RWPE2 (cell line): Measurements from ENCODE around the gene ABL2.

Experiments
- ATAC-seq: fragments of 200-7000 bp; cut with Tn5 transposase; 3 replicates; pipeline ENCODE4 v1.9.1; 2021; ENCODE audit warnings: low read depth
- DNase-seq: peaks from one replicate; pipeline ENCODE4 v3.0.0-alpha.2; 2020; ENCODE audit warnings: low spot score
- H3K27ac ChIP-seq: fragments of 450-650 bp; 2 replicates; pipeline ENCODE4 v1.5.1; 2017; ENCODE audit warnings: mild to moderate bottlenecking; ENCODE audit not compliant: poor library complexity, severe bottlenecking
- H3K27me3 ChIP-seq: fragments of 250-450 bp; sonication (Bioruptor Pico); 2 replicates; pipeline ENCODE4 v1.5.1; 2021; ENCODE audit warnings: mild to moderate bottlenecking, moderate library complexity; ENCODE audit not compliant: insufficient read depth, poor library complexity, severe bottlenecking
- H3K36me3 ChIP-seq: fragments of 250-450 bp; sonication (Bioruptor Pico); 2 replicates; pipeline ENCODE4 v1.5.1; 2020; ENCODE audit warnings: low read depth, mild to moderate bottlenecking, moderate library complexity
- H3K4me1 ChIP-seq: fragments of 250-450 bp; sonication (Bioruptor Pico); 2 replicates; pipeline ENCODE4 v1.5.1; 2021; ENCODE audit warnings: mild to moderate bottlenecking, moderate library complexity; ENCODE audit not compliant: insufficient read depth, poor library complexity, severe bottlenecking
- H3K4me3 ChIP-seq: fragments of 250-450 bp; sonication (Bioruptor Pico); 2 replicates; pipeline ENCODE4 v1.5.1; 2021; ENCODE audit warnings: mild to moderate bottlenecking, moderate library complexity; ENCODE audit not compliant: severe bottlenecking
- H3K9me3 ChIP-seq: fragments of 250-450 bp; sonication (Bioruptor Pico); 2 replicates; pipeline ENCODE4 v1.5.1; 2021; ENCODE audit warnings: mild to moderate bottlenecking, moderate library complexity; ENCODE audit not compliant: severe bottlenecking
- TF ChIP-seq, protein P1 (sequence below): fragments of 450-650 bp; IDR thresholded peaks from one replicate; pipeline ENCODE4 v1.5.1; 2017; ENCODE audit warnings: mild to moderate bottlenecking, moderate library complexity; ENCODE audit not compliant: poor library complexity, severe bottlenecking

ABL2 gene

DNA sequence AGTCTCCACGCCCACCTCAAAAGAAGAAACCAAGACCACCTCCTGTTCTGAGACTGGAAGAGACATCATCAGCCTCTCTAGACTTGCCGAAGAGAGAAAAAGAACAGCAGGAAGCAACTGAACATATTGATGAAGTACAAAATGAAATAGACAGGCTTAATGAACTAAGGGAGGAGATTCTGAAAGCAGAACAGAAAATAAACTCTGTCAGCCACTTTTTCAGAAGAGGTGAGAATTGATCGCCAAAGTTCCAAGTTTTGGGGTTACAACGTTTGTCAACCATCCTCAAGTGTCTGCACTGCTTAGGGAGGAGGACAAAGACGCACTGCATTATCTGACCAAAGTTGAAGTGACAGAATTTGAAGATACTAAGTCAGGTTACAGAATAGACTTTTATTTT, 45.6 kb downstream of the ABL2 start:
- TF ChIP-seq, protein P1, sequence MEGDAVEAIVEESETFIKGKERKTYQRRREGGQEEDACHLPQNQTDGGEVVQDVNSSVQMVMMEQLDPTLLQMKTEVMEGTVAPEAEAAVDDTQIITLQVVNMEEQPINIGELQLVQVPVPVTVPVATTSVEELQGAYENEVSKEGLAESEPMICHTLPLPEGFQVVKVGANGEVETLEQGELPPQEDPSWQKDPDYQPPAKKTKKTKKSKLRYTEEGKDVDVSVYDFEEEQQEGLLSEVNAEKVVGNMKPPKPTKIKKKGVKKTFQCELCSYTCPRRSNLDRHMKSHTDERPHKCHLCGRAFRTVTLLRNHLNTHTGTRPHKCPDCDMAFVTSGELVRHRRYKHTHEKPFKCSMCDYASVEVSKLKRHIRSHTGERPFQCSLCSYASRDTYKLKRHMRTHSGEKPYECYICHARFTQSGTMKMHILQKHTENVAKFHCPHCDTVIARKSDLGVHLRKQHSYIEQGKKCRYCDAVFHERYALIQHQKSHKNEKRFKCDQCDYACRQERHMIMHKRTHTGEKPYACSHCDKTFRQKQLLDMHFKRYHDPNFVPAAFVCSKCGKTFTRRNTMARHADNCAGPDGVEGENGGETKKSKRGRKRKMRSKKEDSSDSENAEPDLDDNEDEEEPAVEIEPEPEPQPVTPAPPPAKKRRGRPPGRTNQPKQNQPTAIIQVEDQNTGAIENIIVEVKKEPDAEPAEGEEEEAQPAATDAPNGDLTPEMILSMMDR: no peak
- DNase-seq (no peak), ATAC-seq (no peak)
- Histone ChIP-seq H3K27me3 (no peaks in the 10 kb centered on the region), H3K9me3 (no peaks in the 10 kb centered on the region), H3K4me1 (peaks cover 16% of the 10 kb centered on the region), H3K36me3 (0 out of 2 replicates have a peak, but pooled peaks cover under 1% of the 10 kb centered on the region), H3K27ac (no peak overlapping the region), H3K4me3 (no peak overlapping the region)

DNA sequence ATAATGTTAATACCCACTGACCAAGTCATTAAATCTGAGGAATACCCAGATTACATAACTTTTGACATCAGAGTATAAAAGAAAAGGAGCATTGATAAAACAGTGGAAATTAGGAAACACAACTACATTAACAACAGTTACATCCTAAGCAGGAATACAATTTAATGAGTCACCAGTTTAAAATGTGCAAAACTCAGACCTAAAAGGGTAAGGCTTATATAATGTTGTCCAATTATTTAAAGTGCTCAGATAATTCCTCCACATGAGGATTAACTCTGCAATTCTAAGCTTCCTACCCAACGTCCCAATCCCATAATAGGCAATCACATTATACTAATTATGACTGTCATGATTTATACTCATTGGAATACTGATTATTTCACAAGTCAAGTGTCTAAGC, 50.5 kb downstream of the ABL2 start:
- DNase-seq: no peak
- Histone ChIP-seq H3K36me3 (no peaks in the 10 kb centered on the region), H3K4me1 (peaks cover 32% of the 10 kb centered on the region), H3K27ac (peak overlapping the region; percentile 62), H3K4me3 (no peak overlapping the region), H3K27me3 (no peaks in the 10 kb centered on the region), H3K9me3 (no peaks in the 10 kb centered on the region)
- TF ChIP-seq, protein P1: no peak
- peak; percentile 80 for ATAC-seq

DNA sequence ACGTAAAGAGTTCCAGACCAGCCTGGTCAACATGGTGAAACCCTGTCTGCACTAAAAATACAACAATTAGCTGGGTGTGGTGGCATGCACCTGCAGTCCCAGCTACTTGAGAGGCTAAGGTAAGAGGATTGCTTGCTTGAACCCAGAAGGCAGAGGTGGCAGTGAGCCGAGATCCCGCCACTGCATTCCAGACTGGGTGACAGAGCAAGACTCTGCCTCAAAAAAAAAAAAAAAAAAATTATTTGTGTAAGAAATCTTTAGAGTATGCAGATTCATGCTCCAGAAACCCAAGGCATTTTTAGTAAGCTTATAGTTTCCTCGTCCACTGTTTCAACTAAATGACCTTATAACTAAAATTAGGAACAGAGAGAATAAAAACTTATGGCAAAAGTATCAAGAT, 51.3 kb downstream of the ABL2 start:
- Histone ChIP-seq H3K36me3 (no peaks in the 10 kb centered on the region), H3K4me3 (no peak overlapping the region), H3K4me1 (peaks cover 32% of the 10 kb centered on the region), H3K27me3 (no peaks in the 10 kb centered on the region), H3K27ac (peak overlapping the region; percentile 62), H3K9me3 (no peaks in the 10 kb centered on the region)
- no peak for ATAC-seq
- TF ChIP-seq, protein P1: no peak
- DNase-seq: no peak

DNA sequence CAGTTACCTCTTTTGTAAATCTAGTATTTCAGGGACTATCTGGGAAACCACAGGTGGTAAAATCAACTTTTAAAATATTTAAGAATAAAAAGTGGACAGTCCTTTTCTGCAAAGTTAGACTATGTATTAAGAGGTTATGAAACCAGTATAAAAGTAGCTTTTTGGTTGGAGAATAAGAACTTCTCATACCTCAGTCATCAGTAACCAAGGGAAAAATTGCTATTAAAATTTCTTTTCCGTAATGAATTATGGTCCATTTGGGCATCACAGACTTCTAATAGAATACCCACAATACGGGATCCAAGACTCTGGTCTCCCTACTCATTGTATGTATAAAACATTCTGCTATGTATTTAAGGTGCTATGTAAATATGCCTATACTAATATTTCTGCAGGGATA, 51.9 kb downstream of the ABL2 start:
- H3K27ac ChIP-seq: no peak overlapping the region
- H3K4me3 ChIP-seq: no peak overlapping the region
- DNase-seq (no peak), ATAC-seq (no peak)
- TF ChIP-seq, protein P1: no peak
- H3K9me3 ChIP-seq: no peaks in the 10 kb centered on the region
- peaks cover 32% of the 10 kb centered on the region for H3K4me1 ChIP-seq
- no peaks in the 10 kb centered on the region for H3K36me3 ChIP-seq
- no peaks in the 10 kb centered on the region for H3K27me3 ChIP-seq

DNA sequence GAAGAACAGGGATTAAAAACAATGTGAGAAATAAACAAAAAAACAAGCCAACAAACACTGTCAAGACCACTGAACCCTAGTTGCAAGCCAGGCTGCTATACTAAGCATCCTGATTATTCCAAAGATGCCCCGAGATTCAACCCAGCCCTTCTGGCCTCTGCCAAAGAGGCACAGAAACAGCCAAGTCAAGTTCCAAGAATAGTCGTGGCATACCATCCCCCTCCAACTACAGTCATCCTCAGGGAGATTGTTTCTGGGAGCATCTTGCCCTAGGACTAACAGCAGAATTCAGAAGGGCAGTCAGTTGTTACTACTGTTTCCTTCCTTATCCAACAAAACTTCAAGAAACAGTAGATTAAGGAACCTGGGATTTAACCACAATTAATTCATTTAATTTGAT, 52.3 kb downstream of the ABL2 start:
- Histone ChIP-seq H3K4me3 (no peak overlapping the region), H3K4me1 (peaks cover 32% of the 10 kb centered on the region), H3K9me3 (no peaks in the 10 kb centered on the region), H3K27me3 (no peaks in the 10 kb centered on the region), H3K36me3 (no peaks in the 10 kb centered on the region), H3K27ac (no peak overlapping the region)
- no peak for ATAC-seq
- DNase-seq: no peak
- TF ChIP-seq, protein P1: no peak
